Activated CD4-positive, alpha-beta T cell treated with anti-CD3 and anti-CD28 coated beads for 1 hour (primary cell): ENCODE data around the gene FAM193A.
"Not testable (repeated sequence)": the region's sequence is repeated elsewhere in the genome, so short reads cannot be mapped to it uniquely, and the experiment has no call there.

Experiments
- DNase-seq: peaks from one replicate; pipeline ENCODE4 v3.0.0-alpha.2; 2020

Gene FAM193A

GRCh38 chr4:2536193-2537010 lies at the start of gene FAM193A:
Gene FAM193A, plus strand, starts transcription at chr4:2536647. Its CDS starts 269 bp downstream, at chr4:2536916.
- peak; percentile 99 for DNase-seq

- DNase-seq, result no peak
Observed at GRCh38 chr4:2486981-2487380, 49.5 kb upstream of the FAM193A start.

- DNase-seq, result no peak
Observed at GRCh38 chr4:2487632-2488031, 48.8 kb upstream of the FAM193A start.

DNA sequence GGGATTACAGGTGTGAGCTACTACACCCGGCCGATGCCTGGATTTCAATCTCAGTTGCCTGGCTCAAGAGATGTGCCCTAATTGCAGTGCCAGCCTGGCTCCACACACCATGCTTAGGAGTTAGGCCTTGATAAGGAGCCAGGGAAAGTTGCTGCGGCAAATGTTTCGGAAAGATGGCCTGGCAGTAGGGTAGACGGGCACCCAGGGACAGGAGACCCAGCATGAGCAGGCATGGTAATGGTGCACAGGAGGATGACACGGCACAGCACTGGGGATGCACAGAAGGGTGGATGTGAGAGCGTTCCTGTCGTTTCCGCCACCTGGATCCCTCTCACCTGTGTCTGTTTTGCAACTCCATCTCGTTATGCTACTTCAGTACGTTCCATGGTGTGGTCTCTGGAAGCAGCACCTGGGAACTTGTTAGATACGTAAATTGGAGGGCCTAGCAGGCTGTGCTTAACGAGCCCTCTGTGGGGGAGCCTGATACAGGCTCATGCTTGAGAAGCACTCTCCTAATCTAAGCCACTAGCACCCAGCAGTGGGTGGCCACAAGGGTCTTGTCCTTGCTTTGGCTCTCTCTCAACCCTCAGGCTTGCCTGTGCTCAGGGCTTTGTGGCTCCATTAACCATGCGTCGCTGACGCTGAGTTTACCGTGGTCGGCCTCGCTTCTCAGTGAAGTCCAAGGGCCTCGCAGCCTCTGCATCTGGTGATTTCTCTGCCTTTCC lies 47.2 kb upstream of the FAM193A start:
- no peak for DNase-seq

DNA sequence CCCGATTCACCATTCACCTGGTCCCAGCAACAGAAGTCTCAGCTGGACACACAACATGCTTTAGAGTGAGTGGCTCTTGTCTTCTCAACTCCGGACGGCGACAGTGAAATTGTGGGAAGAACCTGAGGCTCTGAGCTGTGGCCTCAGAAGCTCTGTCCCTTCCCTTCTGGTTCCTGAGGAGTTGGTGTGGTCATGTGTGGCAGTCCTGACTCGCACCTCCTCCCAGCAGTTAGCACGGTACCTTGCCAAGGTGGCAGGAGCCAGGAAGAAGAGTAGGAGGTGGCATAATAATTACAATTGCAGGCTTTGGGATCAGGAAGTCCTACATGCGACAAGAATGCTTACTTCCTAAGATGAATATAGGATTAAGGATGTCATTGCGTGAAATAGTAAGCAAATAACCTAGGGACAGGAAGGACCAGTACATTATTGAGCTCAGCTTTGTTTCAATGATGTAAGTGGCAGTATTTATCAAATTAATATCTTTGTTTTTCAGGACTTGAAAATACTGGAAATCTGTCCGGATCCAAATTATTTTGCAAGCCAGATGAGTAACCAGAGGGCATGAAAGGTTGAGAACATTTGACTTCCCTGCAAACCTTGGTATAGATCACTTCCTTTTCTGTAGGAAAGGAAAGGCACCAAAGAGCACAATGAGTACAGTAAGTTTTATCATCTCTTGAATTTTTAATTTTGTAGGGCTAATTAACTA lies 46.5 kb upstream of the FAM193A start:
- DNase-seq, result no peak

DNA sequence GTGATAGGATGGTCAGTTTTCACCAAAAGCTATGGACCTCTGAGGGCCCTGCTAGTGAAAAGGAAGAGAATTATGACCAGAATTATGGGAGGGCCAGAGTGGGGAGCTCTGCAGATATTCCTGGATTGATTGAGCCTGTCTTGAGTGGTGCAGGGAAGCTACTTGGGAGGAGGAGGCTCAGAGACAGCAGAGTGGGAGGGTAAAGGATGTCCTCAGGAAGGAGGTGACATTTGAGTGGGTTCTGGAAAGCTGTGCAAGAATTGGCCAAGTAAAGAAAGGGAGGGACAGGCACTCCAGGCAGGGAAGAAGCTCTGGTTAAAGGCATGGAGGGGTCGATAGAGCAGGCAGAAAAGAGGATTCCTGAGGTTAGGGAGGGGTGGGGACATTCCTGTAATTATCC lies 43.5 kb upstream of the FAM193A start:
- DNase-seq, result no peak

DNA sequence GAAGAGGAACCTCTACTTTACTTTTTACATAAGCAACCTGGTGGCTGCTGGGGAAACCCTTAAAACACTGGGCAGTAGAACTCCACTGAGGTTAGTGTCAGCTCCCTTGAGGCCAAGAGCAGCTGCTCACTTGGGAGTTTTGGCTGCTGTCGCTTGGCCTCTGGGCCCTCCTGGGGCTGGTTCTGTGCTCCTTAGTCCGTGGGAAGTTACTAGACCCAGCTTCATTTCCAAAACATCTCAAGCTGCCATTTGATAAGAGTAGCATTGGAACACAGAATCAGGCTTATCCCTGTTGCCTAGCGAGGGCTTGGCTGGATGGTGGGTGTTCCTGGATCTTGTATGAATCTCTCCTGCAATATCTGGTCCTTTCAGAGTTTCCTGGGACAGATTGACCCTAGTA lies 41.5 kb upstream of the FAM193A start:
- DNase-seq, result no peak

- DNase-seq, result no peak
Observed at GRCh38 chr4:2497324-2497723, 39.1 kb upstream of the FAM193A start.

DNA sequence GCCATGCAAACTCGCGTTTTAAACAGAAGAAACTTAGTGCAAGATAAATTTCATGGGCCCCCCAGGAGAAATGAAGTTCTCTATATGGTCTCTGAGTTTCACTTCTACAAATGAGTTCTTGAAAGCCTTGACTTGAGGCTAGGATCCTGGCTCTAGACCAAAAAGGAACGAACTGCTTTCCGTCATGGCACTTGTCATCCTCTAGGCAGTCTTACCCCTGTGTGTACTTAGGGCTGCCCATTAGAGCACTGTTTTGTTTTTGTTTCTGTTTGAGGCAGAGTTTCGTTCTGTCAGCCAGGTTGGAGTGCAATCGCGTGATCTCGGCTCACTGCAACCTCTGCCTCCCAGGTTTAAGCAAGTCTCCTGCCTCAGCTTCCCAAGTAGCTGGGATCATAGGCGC lies 38.5 kb upstream of the FAM193A start:
- no peak for DNase-seq

DNA sequence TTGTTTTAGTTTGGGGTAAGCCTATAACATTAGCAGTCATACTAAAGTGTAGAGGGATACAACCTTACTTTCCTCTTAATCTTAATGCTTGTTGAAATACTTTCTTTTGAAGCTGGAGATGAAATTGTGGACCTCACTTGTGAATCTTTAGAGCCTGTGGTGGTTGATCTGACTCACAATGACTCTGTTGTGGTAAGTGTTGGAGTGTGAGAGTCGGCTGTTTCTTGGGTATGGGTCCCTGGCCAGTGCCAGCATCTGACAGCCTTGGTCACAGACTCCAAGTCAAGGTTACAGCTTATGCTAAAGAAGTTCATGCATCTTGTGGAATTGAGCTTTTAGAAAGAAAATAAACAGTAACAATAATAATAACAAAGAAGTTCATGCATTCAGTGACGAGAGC lies 35.9 kb upstream of the FAM193A start:
- no peak for DNase-seq

- no peak for DNase-seq
Observed at GRCh38 chr4:2501034-2501594, 35.3 kb upstream of the FAM193A start.

DNA sequence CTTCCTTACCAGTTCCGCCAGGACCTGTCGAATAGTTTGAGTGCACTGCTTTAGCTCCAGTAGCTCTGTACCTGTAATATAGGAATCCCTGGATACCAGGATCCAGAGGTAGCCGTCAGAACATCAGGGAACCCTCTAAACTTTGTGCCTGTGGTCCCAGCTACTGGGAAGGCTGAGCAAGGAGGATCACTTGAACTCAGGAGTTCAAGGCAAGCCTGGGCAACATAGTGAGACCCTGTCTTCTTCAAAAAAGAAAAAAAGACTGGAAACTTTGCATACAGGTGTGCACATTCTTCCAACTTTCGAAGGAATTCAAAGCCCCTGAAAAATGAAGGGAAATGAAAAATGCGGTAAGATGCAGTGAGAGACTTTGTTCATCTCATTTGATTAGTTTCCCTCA lies 32.6 kb upstream of the FAM193A start:
- no peak for DNase-seq

DNA sequence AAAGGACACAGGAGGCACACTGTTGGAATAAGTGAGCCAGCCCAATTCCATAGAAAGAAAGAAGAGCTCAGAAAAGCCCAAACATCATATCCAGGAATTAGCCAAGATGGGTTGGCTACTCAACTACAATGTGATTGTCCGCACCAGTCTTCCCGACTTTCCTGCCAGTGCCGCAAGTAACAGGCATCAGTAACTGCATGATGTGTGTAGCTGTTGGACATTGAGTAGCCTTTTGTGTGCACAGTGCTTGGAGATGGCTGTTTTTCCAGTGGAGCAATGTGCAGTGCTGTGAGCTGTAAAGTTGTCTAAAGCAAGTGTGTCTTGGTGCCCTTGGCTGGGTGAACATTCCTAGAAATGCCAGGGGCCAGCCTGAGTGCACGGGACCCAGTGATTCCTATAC lies 29.2 kb upstream of the FAM193A start:
- no peak for DNase-seq

- no peak for DNase-seq
Observed at GRCh38 chr4:2507855-2508254, 28.6 kb upstream of the FAM193A start.

DNA sequence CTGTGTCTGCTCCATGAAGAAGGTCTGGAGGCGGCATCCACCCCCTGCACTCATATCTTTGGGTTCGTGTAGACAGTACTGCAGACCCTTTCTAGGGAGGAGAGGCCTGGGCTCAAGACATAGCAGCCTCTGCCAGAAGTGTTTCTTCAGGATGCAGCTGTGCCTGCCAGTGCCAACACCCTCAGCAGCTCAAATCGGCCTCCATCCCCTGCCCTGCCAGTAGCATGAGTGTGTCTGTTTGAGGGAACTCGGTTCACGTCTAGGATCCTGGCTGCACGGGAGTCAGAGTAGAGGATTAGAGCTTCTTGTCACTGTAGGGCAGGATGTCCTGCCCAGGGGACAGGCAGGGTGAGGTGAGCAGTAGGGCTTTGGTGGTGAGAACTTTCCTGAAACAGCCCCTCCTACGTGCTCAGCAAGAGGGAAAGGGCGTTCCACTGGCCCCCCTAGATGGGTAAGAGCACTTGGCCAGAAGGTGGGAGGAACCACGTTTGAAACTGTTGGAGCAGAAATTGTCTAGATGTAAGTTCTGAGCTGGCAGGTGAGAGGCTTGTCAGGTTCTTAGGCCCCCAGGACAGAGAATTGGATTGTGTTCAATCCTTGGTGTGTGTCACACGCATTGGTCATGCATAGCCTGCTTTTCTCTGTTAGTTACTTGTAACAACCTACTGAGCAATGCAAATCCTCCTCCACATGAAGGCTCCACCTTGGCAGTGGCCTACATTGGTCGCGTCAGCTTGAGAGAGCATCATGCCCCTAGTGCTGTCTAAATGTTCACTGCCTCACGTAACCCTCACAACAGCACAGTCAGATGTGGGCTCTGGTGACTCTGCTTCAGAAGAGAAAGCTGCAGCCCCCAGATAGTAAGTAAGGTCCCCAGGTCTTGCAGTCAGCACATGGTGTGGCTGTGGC lies 25.8 kb upstream of the FAM193A start:
- no peak for DNase-seq

- DNase-seq, result no peak
Observed at GRCh38 chr4:2511645-2512131, 24.8 kb upstream of the FAM193A start.

GRCh38 chr4:2512396-2513135 lies 23.9 kb upstream of the FAM193A start:
- no peak for DNase-seq

DNA sequence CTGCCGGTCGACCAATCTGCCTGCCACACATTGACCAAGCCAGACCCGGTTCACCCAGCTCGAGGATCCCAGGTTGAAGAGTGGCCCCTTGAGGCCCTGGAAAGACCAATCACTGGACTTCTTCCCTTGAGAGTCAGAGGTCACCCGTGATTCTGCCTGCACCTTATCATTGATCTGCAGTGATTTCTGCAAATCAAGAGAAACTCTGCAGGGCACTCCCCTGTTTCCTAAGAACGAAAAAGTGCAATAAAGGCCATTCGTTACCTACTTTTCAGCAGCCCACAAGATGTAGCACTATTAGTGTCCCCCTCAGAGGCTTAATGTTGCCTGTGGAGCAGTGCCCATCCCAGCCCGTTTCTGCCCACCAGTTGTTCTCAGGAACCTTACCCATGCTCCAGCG lies 22.3 kb upstream of the FAM193A start:
- not testable (repeated sequence) for DNase-seq

DNA sequence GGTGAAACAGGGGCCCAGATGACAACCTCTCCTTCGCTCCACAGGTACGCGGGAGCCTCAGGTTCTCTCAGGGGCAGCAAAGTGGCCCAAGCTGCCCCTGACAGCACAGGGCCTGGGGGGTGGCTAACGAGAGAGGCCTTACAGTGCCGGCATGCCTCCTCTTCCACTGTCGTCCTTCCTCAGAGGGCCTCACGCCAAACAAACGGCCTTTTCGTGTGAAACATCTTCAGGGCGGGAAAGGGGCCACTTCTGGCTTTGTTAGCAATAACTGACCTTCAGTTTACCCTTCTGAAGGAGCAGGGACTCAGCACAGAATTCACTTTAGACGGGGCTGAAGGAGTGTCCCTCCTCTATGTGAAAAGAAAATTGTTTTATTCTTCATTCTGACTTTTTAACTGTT lies 21.5 kb upstream of the FAM193A start:
- not testable (repeated sequence) for DNase-seq

- DNase-seq, result no peak
Observed at GRCh38 chr4:2515830-2516550, 20.5 kb upstream of the FAM193A start.

GRCh38 chr4:2516635-2517034 lies 19.8 kb upstream of the FAM193A start:
- DNase-seq, result no peak
